Activated CD8-positive, alpha-beta memory T cell treated with anti-CD3 and anti-CD28 coated beads for 36 hours (primary cell): ENCODE measurements around the gene PGAM5. TPM values are rescaled to one million over a fixed set of nuclear protein-coding genes. Genes with fewer than 3 reads are reported as not detected.

Experiments
- CTCF ChIA-PET: fragments of 350-600 bp; sonication (Branson Sonifier 250); formaldehyde crosslinking; loops from one replicate; lab custom pipeline; 2021; ENCODE audit warnings: antibody characterized with exemption; lab: Charles Lee
- POLR2A ChIA-PET: fragments of 350-600 bp; sonication (Branson Sonifier 250); formaldehyde crosslinking; loops from one replicate; lab custom pipeline; 2021; ENCODE audit warnings: antibody characterized with exemption; lab: Charles Lee
- total RNA-seq, 2 experiments: library from RNA; stranded (reverse); gene quantifications; one replicate each; pipeline ENCODE4 v1.2.3, GENCODE V29; 2021

Gene PGAM5
- total RNA-seq, 2 experiments from 2014 or later, result 104 to 105 TPM

- POLR2A ChIA-PET, result interaction anchor here (0.7 kb wide), 1 partner anchor 13 kb away, joined by 5 read pairs; no protein-coding TSS in a partner anchor
Measured at GRCh38 chr12:132717011-132717410, 6.4 kb downstream of the PGAM5 start.

GRCh38 chr12:132717531-132718387, 7.1 kb downstream of the PGAM5 start:
- ChIA-PET CTCF (no interaction called here), POLR2A (no interaction called here)

More at GRCh38 chr12:132717011-132717410, 6.4 kb downstream of the PGAM5 start:
- CTCF ChIA-PET, result no interaction called here

DNA sequence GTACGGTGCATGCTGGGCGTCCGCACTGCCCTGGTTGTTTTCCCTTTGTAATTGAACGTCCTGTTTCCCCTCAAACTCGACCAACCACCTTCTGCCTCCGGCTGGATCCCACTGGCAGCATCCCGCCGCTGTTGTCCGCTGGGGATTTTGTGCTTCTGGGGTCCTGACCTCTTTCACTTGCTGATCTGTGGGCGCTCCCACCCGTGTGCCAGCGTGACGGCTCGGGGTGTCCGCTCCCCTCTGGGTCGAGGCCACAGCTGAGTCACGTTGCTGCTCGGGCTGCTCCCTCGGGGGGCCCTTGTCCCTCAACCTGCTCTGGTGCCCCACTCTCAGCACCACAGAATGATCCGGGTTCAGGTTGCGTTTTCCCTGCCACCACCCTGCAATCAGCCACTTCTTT, 8.0 kb downstream of the PGAM5 start:
- CTCF ChIA-PET, result no interaction called here
- POLR2A ChIA-PET, result no interaction called here

GRCh38 chr12:132719141-132719953, 8.7 kb downstream of the PGAM5 start:
- POLR2A ChIA-PET, result no interaction called here
- CTCF ChIA-PET, result no interaction called here

DNA sequence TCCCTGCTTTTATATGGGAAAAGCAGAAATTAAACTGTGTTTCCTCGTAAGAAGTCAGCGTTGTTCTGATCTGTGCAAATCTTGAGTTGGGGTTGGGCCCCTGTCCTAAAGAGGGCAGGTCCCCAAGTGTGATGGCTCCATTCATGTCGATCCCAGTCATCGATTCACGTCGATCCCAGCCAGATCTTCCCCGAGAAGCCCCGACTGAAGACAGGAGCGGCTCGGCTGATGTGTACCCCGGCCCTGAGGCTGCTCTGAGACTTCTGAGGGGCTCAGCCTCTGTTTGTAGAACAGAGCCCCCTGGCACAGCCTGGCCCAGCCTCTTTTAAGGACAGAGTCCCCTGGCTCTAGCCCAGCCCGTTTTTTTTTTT, 9.3 kb downstream of the PGAM5 start:
- CTCF ChIA-PET, result no interaction called here
- POLR2A ChIA-PET, result interaction anchor here (0.7 kb wide), 1 partner anchor 150 kb away, joined by 3 read pairs; no protein-coding TSS in a partner anchor

- POLR2A ChIA-PET, result interaction anchor here (0.7 kb wide), 1 partner anchor 151 kb away, joined by 3 read pairs; no protein-coding TSS in a partner anchor
- CTCF ChIA-PET, result no interaction called here
Measured at GRCh38 chr12:132720606-132721345, 10.1 kb downstream of the PGAM5 start.

- CTCF ChIA-PET, result interaction anchor here (0.7 kb wide), 1 partner anchor 9 kb away, joined by 3 read pairs; no protein-coding TSS in a partner anchor
- POLR2A ChIA-PET, result interaction anchor here (0.6 kb wide), 1 partner anchor 39 kb away, joined by 3 read pairs; no protein-coding TSS in a partner anchor
Measured at GRCh38 chr12:132723015-132723763, 12.5 kb downstream of the PGAM5 start.

DNA sequence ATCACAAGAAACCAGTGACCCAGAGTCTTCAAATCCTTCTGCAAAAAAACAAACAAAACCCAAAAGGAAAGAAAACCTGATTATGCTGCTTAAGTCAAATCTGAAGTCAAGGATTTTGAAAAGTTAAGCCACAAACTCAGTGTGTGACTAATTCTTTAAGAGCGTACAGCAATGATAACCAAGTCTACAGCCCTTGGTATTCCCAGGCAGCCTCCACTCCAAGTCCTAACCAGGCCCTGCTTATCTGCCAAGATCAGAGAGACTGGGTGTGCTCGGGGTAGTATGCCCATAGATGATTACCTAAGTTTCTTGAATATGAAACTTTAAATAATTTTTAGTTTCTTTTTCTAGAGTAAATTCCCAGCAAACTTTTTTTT, 13.1 kb downstream of the PGAM5 start:
- ChIA-PET POLR2A (interaction anchor here (0.7 kb wide), 1 partner anchor 18 kb away, joined by 4 read pairs; no protein-coding TSS in a partner anchor), CTCF (no interaction called here)

DNA sequence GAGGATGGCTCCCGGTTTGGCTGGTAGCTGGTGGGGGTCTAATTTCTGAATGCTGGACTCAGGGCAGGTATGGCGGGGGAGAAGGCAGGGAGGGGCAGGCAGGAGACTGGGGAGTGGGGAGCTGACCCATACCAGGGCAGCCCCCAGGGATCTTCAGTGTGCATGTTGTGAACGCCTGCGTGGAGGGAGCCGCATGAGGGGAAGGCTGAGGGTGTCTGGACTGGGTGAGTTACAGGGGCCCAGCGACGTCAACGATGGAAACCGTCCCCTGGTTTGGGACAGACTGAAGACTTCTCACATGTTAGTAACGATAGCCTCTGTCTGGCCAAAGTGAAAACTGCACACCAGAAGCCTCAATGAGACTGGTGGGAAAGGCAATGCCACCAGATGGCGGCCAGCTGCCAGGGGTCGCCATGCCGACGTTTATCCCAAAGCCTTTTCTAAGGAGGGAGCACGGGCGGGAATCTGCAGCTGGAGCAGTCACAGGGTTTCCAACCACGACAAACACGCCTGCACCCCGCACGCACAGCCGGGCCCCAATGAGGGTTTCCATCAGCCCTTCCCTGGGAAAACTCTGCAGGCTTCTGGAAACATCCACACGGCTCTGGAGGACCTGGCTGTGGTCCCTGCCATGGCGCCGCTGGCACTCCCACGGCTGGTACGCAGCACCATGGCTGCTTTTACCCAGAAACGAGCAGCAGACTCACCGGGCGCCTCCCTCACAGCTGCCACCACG, 14.0 kb downstream of the PGAM5 start:
- ChIA-PET CTCF (no interaction called here), POLR2A (interaction anchor here (0.7 kb wide), 1 partner anchor 17 kb away, joined by 4 read pairs; no protein-coding TSS in a partner anchor)

- POLR2A ChIA-PET, result no interaction called here
- CTCF ChIA-PET, result no interaction called here
Measured at GRCh38 chr12:132726386-132726785, 15.7 kb downstream of the PGAM5 start.

- ChIA-PET POLR2A (interaction anchor here (0.5 kb wide), 1 partner anchor 19 kb away, joined by 7 read pairs; no protein-coding TSS in a partner anchor), CTCF (no interaction called here)
Measured at GRCh38 chr12:132727091-132727794, 16.6 kb downstream of the PGAM5 start.

DNA sequence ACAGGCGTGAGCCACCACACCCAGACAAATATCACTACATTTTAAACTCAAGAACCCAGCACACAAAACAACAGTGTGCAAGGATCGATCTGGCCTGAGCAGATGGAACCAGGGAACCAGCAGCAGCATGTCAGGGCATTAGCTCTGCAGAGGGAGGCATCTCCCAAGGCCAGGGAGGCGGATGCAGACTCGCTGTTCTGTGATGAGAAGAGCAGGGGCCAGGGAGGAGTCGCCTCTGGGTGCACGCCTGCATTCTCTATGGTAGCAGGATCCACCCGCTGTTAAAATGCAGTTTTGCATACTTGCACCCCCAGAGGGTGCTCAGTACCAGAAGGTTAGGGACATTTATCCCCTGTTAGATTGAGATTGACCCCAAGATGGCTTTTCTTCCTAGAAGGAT, 17.9 kb downstream of the PGAM5 start:
- ChIA-PET CTCF (interaction anchor here (0.9 kb wide), 1 partner anchor 52 kb away, joined by 3 read pairs; no protein-coding TSS in a partner anchor), POLR2A (no interaction called here)

GRCh38 chr12:132729541-132730320, 19.1 kb downstream of the PGAM5 start:
- ChIA-PET CTCF (interaction anchor here (0.8 to 0.9 kb wide), 2 partner anchors 20 to 53 kb away, joined by 3 read pairs; no protein-coding TSS in a partner anchor), POLR2A (interaction anchor here (0.6 kb wide), 1 partner anchor 14 kb away, joined by 3 read pairs; no protein-coding TSS in a partner anchor)

DNA sequence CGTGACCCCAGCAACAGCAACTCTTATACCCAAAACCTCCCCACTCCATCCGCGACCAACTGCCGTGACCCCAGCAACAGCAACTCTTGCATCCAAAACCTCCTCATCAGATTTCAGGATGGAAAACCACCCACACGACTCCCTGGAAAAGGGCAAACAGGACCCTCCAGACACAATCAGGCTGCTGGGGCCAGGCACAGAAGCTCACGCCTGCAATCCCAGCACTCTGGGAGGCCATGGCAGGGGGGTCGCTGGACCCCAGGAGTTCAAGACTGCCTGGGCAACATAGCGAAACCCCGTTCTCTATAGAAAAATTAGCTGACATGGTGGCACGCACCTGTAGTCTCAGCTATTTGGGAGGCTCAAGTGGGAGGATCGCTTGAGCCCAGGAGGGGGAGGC, 19.7 kb downstream of the PGAM5 start:
- POLR2A ChIA-PET, result no interaction called here
- CTCF ChIA-PET, result interaction anchor here (0.8 kb wide), 1 partner anchor 21 kb away, joined by 3 read pairs; no protein-coding TSS in a partner anchor

DNA sequence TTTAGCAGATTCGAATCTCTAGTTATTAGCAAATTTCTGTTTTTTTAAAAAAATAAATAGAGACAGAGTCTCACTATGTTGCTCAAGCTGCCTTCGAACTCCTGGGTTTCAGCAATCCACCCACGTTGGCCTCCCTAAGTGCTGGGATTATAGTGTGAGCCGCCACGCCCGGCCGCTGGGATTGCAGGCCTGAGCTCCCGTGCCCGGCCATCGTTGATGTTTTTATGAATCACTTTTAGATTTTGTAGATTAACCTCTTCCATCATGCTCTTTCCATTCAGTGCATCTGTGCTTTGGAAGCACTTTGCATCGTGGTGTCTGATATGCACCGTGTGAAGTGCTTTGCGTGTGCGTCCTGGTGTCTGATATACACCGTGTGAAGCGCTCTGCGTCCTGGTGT, 20.9 kb downstream of the PGAM5 start:
- CTCF ChIA-PET, result interaction anchor here (1.8 kb wide), 1 partner anchor 10 kb away, joined by 4 read pairs; no protein-coding TSS in a partner anchor
- POLR2A ChIA-PET, result no interaction called here

DNA sequence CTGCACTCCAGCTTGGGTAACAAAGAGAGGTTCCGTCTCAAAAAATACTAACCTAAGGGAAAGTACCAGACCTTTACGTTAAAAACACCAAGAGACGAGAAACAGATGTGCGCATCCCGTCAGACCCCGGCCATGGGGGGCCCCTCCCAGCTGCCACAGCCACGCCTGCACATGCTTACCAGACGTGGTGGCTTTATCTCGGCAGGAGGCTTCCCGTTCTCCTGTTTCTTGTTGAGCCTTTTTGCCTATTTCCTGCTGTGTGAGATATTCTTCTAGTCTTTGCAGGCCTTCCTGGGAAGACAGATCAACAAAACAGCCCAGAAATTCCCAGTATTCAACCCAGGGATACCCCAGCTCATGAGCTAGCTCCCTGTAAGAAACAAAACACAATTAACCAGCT, 23.6 kb downstream of the PGAM5 start:
- ChIA-PET CTCF (interaction anchor here (1.0 kb wide), 1 partner anchor 20 kb away, joined by 3 read pairs; no protein-coding TSS in a partner anchor), POLR2A (no interaction called here)
